Endothelial cell of umbilical vein (primary cell): ENCODE results near the gene ALLC. TPM values are rescaled to one million over a fixed set of nuclear protein-coding genes. Genes with fewer than 3 reads are reported as not detected.

Experiments used
- BruUV-seq: library from RNA; stranded (reverse); fragments of 400-500 nt; replicated peaks from 2 replicates; lab custom pipeline; 2021; lab: Mats Ljungman, UMichigan
- CTCF ChIA-PET: fragments of 300-600, 350-600 bp; sonication (Branson Sonifier 250); formaldehyde crosslinking; loops from one replicate; lab custom pipeline; 2021; ENCODE audit warnings: antibody characterized with exemption, inconsistent platforms; lab: Charles Lee
- POLR2A ChIA-PET: fragments of 300-600, 350-600 bp; sonication (Branson Sonifier 250); formaldehyde crosslinking; loops from one replicate; lab custom pipeline; 2021; ENCODE audit warnings: antibody characterized with exemption, inconsistent platforms; lab: Charles Lee
- DNase-seq: peaks from one replicate; pipeline ENCODE4 v3.0.0-alpha.2; 2011; ENCODE audit warnings: low read depth, low spot score
- FAIRE-seq: peaks from 2 replicates; lab custom pipeline; 2011; peaks lifted over from hg19 to GRCh38; lab: Jason Lieb, UNC
- H2AFZ ChIP-seq: 2 replicates; pipeline ENCODE4 v1.6.0; 2012; ENCODE audit warnings: low read depth, low read length, control low read depth, inconsistent platforms
- H3K27ac ChIP-seq: 2 replicates; pipeline ENCODE4 v1.5.1; 2011; ENCODE audit warnings: low read depth, mild to moderate bottlenecking, control low read depth, low read length, moderate library complexity; ENCODE audit not compliant: insufficient read depth
- H3K27me3 ChIP-seq, 2 experiments: 2 replicates each; pipeline versions ENCODE4 v1.6.0 to v1.6.1; 2011; ENCODE audit warnings: low read length in 2 of 2, mixed read lengths in 1 of 2; ENCODE audit not compliant: control insufficient read depth in 2 of 2, insufficient read depth in 2 of 2
- H3K36me3 ChIP-seq, 2 experiments: 2 replicates in 1 of 2; 3 replicates in 1 of 2; pipeline ENCODE4 v1.5.1; 2011; ENCODE audit warnings: low read length in 2 of 2, mild to moderate bottlenecking in 1 of 2, moderate library complexity in 1 of 2; ENCODE audit not compliant: control insufficient read depth in 2 of 2, insufficient read depth in 2 of 2; ENCODE audit errors: extremely low read depth in 1 of 2
- H3K4me1 ChIP-seq: 3 replicates; pipeline ENCODE4 v1.5.1; 2011; ENCODE audit warnings: mild to moderate bottlenecking, low read length; ENCODE audit not compliant: control insufficient read depth, insufficient read depth; ENCODE audit errors: extremely low read depth
- H3K4me2 ChIP-seq: 2 replicates; pipeline ENCODE4 v1.6.1; 2011; ENCODE audit warnings: low read length, control low read depth, mixed read lengths; ENCODE audit not compliant: insufficient read depth
- H3K4me3 ChIP-seq, 3 experiments: fragments of 200-600 bp in 1 of 3; sonication (generic), shearing (Covaris generic) in 1 of 3; replicated peaks in 1 of 3; 2 replicates each; pipeline ENCODE4 v1.5.1; 2011 to 2016; ENCODE audit warnings: control low read depth in 3 of 3, low read length in 3 of 3, mild to moderate bottlenecking in 2 of 3, inconsistent platforms in 1 of 3, low read depth in 1 of 3, moderate library complexity in 1 of 3; ENCODE audit not compliant: insufficient read depth in 1 of 3
- H3K79me2 ChIP-seq: 2 replicates; pipeline ENCODE4 v1.6.0; 2012; ENCODE audit warnings: low read length, inconsistent platforms; ENCODE audit not compliant: control insufficient read depth, insufficient read depth
- H3K9ac ChIP-seq: replicated peaks from 2 replicates; pipeline ENCODE3; 2011; ENCODE audit warnings: low read length, control low read depth; ENCODE audit not compliant: insufficient read depth; ENCODE audit errors: extremely low read depth
- H3K9me1 ChIP-seq: replicated peaks from 3 replicates; pipeline ENCODE4 v1.6.0; 2011; ENCODE audit warnings: mild to moderate bottlenecking, low read length; ENCODE audit not compliant: control insufficient read depth, insufficient read depth; ENCODE audit errors: extremely low read depth
- H3K9me3 ChIP-seq: replicated peaks from 2 replicates; pipeline ENCODE4 v1.5.1; 2012; ENCODE audit warnings: low read length, inconsistent platforms; ENCODE audit not compliant: control insufficient read depth, insufficient read depth
- H4K20me1 ChIP-seq: replicated peaks from 2 replicates; pipeline ENCODE3; 2011; ENCODE audit warnings: mild to moderate bottlenecking, low read length; ENCODE audit not compliant: control insufficient read depth, insufficient read depth; ENCODE audit errors: extremely low read depth
- CTCF ChIP-seq, 2 donors: IDR thresholded peaks; 1 replicate in 1 of 2; 2 replicates in 1 of 2; pipeline ENCODE4 v1.5.1; 2011; ENCODE audit warnings: low read length in 2 of 2, mild to moderate bottlenecking in 2 of 2, moderate library complexity in 2 of 2, control low read depth in 1 of 2, inconsistent platforms in 1 of 2, low read depth in 1 of 2; ENCODE audit not compliant: insufficient read depth in 1 of 2; ENCODE audit errors: extremely low read depth in 1 of 2
- EZH2 ChIP-seq: IDR thresholded peaks from 2 replicates; pipeline ENCODE4 v1.6.1; 2012; ENCODE audit warnings: borderline replicate concordance, low read depth, mild to moderate bottlenecking, moderate library complexity, low read length, inconsistent platforms; ENCODE audit not compliant: severe bottlenecking
- FOS ChIP-seq: IDR thresholded peaks from 2 replicates; pipeline ENCODE4 v1.6.1; 2011; ENCODE audit warnings: mild to moderate bottlenecking, low read length, moderate library complexity, borderline replicate concordance; ENCODE audit not compliant: insufficient read depth
- GATA2 ChIP-seq: IDR thresholded peaks from 2 replicates; pipeline ENCODE4 v1.7.0; 2011; ENCODE audit warnings: low read depth, mild to moderate bottlenecking, moderate library complexity, mixed read lengths, low read length; ENCODE audit not compliant: insufficient read length, insufficient read depth
- JUN ChIP-seq: IDR thresholded peaks from 2 replicates; pipeline ENCODE4 v1.6.1; 2011; ENCODE audit warnings: borderline replicate concordance, low read depth; ENCODE audit not compliant: insufficient read length, insufficient read depth
- MAX ChIP-seq: IDR thresholded peaks from 2 replicates; pipeline ENCODE4 v1.6.1; 2011; ENCODE audit not compliant: insufficient read depth, insufficient read length
- MYC ChIP-seq: IDR thresholded peaks from one replicate; pipeline ENCODE4 v1.6.1; 2011; ENCODE audit warnings: mild to moderate bottlenecking, low read depth, low read length
- POLR2A ChIP-seq: IDR thresholded peaks from 2 replicates; pipeline ENCODE4 v1.6.1; 2012; ENCODE audit warnings: low read depth, mild to moderate bottlenecking, control low read depth, low read length
- POLR2AphosphoS5 ChIP-seq: IDR thresholded peaks from 2 replicates; pipeline ENCODE4 v1.6.1; 2012; ENCODE audit warnings: low read depth, mild to moderate bottlenecking, control low read depth, low read length, moderate library complexity; ENCODE audit not compliant: insufficient read depth
- dilution Hi-C: fragments of 300-500 bp; cut with MboI; formaldehyde crosslinking; loops from one replicate; pipeline ENCODE4 v1.15.0; 2019; ENCODE audit warnings: low sequenced_read_pairs; ENCODE audit not compliant: extremely low pct_ligation_motif_present
- intact Hi-C: fragments of 100-400 bp; cut with micrococcal nuclease; formaldehyde crosslinking; loops from one replicate; pipeline ENCODE4 v1.10.0; 2022
- polyA plus RNA-seq, 4 experiments: library from polyadenylated mRNA; depleted of rRNA in 3 of 4; stranded (reverse) in 3 of 4; unstranded in 1 of 4; fragments of >200 nt; gene quantifications; 2 replicates each; pipeline versions ENCODE4 v1.2.1 to v1.2.3, GENCODE V29; 2011 to 2012; ENCODE audit warnings: missing spikeins in 1 of 4
- total RNA-seq: library from RNA; stranded (reverse); gene quantifications from 2 replicates; pipeline ENCODE4 v1.2.3, GENCODE V29; 2021

The ALLC gene
- total and polyA plus RNA-seq, 2 donors (not counting 3 experiments of a cell fraction or from before 2014, with no cell fraction given) = not detected

GRCh38 chr2:3648652-3649177 lies 9.3 kb upstream of the ALLC start:
- Histone ChIP-seq H3K9me3 (no peaks in the 10 kb centered on the region), H3K9me1 (no peaks in the 10 kb centered on the region), H3K27me3 (no peaks in the 10 kb centered on the region), H3K9ac (no peak overlapping the region), H4K20me1 (no peaks in the 10 kb centered on the region), H3K4me3 (no peak overlapping the region), H3K4me2 (no peak overlapping the region), H3K79me2 (no peaks in the 10 kb centered on the region), H3K36me3 (no peaks in the 10 kb centered on the region), H3K27ac (no peak overlapping the region), H3K4me1 (peaks cover 2% of the 10 kb centered on the region), H2AFZ (no peak overlapping the region)
- no TSS peak for BruUV-seq
- dilution Hi-C loops (no loop called here), intact Hi-C loops (no loop called here)
- no peak for TF ChIP-seq FOS
- no peak for TF ChIP-seq JUN
- no peak for TF ChIP-seq POLR2AphosphoS5
- TF ChIP-seq POLR2A = no peak
- no peak for TF ChIP-seq EZH2
- TF ChIP-seq CTCF (IDR thresholded peaks at IDR 0.05; ENCODE audit: extremely low read depth in 1 of 2, insufficient read depth in 1 of 2, low read depth in 1 of 2, low read length in 2 of 2) = no peak
- no peak for TF ChIP-seq MAX
- no peak for TF ChIP-seq GATA2
- no peak for TF ChIP-seq MYC
- POLR2A ChIA-PET = no interaction called here
- FAIRE-seq = no peak
- no peak for DNase-seq
- CTCF ChIA-PET = interaction anchor here (0.6 kb wide), 1 partner anchor 226 kb away, joined by 3 read pairs; no protein-coding TSS in a partner anchor
